GM10847 (cell line): ENCODE data around the gene PTPRD.

ENCODE experiments used
- POLR2A ChIP-seq: IDR thresholded peaks from 2 replicates; pipeline ENCODE4 v1.6.1; 2011; ENCODE audit not compliant: insufficient read length; ENCODE audit errors: extremely low read depth

Gene PTPRD

DNA sequence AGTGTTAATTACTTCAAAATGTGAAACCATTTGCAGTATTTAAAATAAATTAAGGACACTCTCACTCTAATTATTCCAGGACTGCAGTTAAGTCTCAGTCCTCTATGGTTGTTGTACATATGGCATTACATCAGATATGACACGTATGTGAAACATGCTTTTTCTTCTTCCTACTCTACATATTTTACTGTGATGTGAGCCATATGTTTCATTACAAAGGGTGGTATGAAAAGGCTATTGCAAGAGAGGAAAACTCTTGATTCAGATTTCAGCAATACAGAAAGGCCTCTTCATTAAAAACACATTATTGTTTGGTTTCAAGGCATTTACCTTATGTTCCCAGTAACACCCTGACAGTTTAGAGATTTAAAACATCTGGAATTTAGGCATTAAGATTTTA lies 1848.8 kb downstream of the PTPRD start:
- no peak for TF ChIP-seq POLR2A

DNA sequence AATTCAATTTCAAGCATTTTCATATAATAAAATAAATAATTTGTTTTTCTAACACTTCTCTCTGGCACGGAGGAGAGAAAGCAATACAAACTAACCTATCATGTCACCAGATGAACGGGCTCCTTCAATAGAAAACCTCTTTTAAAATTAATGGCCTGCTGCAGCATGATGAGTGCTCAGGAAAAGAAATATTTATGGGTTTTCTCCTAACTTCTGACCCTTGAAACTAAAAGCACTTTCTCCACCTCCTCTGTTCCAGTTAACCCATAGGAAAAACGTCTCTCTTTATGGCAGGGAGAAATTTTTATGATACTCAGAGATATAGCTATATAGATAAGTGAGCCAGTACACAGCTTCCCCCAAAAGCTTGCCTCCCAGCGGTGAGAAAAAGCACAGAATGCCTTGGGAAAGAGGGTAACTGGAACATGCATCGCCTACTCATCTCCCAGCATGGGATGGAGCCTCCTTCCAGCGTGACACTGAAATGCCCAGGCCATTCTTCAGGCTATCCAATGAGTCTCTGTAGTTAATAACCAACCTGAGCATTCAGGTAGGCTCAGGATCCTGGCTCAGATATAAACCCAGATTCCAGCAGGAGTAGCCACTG lies 1850.2 kb downstream of the PTPRD start:
- no peak for TF ChIP-seq POLR2A

DNA sequence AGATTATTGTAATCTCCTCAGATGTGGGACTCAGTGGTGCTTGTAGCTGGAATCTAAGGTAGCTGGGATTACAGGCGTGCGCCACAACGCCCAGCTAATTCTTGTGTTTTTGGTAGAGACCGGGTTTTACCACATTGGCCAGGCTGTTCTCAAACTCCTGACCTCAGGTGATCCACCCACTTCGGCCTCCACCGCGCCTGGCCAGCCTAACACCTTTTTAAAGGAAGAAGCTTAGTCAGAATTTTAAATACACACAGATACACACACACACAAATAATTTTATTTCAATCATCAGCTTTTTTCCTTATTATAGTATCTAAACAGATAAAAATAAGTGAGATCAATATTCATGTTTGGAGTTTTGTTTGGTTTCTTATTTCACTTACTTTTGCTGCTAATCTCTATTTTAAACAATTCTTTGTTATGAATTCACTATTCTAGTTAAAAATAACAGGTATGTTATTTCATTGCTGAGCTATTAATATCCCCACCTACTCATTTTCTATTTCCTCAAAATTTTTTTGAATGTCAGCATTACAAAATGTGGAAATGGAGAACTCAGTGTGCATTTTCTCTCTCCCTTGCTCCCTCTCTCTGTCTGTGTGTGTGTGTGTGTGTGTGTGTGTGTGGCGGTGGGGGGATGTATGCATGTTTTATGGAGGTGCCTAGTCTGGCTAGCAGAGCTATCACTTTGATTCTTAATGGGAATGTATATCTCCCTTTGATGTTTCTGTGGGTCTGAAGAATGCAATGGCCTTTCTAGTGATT lies 1852.6 kb downstream of the PTPRD start:
- no peak for TF ChIP-seq POLR2A

DNA sequence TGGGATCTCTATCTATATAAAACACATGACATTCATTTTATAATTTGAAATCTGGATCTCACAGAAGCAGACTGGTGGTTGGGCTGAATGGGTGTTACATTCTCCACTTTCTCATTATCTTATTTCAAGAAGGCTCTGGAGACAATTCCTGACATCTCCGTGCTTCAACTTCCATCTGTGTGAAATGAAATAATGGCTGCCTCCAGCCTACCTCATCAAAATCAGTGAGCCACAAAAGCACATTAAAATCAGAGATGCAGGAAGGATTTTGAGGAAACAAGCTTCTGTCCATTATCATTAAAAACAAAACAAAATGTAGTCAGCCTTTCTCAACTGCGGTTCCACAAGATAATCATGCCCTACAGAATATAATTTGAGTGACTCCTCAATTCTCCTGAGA lies 1854.9 kb downstream of the PTPRD start:
- no peak for TF ChIP-seq POLR2A

DNA sequence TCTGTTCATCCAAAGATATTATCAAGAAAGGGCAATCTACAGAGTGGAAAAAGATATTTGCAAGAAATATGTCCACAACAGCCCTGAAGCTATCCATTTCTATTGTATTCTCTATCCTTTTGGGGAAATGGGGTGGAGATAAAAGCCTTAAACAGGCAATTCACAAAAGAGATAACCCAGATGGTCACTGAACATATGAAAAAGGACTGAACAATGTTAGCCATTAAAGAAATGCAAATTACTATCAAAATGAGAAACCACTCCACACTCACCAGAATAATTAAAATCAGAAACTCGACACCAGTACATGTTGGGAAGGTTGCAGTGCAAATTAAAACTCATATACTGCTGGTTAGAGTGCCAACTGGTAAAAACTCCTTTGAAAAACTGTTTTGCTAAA lies 1858.1 kb downstream of the PTPRD start:
- no peak for TF ChIP-seq POLR2A

DNA sequence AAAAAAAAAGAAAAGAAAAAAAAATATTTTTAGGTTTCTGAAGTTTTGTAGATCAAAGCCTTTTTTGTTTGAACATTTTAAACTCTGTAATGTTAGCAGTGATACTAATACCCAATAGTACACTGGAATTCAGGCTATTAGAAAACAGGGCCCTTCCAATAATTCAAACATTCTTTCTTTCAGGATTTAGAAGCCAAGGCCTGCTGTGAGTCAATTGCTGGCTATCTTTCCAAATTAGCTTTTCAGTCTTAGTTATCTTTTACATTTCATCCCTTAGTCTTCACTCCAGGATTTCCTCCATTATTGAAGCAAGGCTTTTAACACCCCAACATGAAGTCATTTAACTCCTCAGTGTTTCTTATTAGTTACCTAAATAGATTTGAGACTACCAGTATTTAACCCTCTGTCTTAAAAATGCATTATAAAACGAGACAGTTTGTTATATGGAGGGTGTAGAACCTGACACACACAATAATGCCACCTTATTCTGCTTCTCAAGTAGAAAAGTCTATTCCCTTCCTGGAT lies 1861.3 kb downstream of the PTPRD start:
- TF ChIP-seq POLR2A, result no peak

DNA sequence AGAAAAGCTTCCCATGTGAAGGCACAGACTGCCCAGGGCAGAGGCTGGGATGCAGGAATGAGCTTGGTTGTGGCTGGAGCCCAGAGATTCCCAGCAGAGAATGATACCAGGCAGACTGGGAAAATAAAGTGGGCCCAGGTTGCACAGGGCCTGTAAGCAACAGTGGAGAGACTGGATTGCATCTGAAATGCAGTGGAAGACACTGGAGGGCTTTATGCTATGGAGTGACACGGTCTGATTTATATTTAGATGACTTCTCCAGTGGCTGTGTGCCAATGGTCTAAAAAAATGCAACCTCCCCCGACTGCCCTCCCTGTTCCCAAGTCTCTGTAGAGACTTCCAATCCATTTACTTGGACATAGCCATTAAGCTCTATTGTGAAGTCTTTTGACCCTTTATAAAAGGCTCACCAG lies 1862.2 kb downstream of the PTPRD start:
- TF ChIP-seq POLR2A, result no peak

DNA sequence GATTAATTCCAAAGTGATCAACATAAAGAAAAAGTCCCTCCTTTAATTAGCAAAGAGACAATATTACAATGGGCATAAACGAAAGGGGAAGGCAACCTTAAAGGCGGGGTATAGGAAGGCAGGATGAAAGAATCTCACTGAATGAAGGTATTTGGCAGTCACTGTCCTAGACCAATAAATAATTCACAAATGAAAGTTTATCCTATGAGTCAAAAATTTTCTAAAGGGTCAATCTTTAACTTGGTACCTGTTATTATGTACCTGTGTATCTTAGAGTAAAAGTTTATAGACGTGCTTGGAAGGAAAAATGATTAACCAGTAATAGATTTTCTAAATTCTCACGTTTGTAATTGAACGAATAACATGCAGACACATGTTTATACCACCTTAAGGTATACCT lies 1867.5 kb downstream of the PTPRD start:
- TF ChIP-seq POLR2A, result no peak

DNA sequence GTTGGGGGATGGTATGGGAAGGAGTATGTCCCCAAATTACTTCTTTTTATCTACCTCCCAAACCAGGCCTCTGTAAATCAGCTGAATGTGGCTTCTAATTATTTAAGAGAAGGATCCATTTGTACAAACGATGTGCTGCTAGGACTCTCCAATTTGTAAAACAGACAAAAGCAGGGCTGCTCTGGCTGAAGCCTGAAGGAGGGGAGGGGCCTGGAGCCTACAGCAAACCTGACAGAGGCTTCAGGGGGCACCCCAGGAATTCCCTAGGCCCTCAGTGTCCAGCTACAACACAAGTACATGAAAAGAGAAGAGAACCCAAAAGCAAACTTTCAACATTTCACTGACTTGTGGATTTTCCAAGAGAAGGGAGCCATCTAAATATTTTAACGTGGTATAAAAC lies 1873.9 kb downstream of the PTPRD start:
- no peak for TF ChIP-seq POLR2A

DNA sequence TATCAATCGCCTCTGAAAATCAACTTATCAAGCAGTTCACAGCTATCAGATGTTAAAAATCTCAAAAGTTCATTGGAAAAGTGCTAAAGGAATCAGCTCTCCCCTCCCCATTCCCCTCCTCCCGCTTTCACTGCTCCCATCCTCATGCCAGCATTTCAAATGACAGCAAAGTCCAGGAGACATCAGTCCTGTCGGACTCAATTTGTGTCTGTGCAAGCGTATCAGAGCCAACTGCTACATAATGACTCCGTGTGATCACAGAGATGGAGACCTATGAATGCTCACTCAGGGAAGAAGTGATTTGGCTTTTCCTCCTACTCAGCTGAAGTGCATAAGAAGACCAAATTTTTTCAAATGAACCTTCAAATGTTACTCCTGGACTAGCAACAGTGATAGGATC lies 1876.0 kb downstream of the PTPRD start:
- no peak for TF ChIP-seq POLR2A

DNA sequence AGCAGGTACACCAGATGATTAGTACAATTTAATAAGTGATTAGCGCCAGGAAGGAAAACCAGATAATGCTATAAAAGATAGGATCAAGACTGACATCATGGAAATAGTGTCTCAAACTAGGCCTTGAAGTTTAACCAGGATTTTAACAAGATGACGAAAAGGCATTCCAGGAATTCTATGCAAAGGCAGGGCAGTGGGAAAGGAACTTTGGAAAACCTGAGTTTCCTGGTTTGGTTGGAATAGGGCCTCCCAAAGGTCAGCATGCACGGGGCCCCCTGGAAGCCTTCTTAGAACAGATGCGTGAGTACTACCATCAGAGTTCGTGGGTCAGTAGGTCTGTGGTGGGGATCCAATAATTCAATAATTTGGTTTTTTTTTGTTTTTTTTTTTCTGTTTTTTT lies 1878.0 kb downstream of the PTPRD start:
- no peak for TF ChIP-seq POLR2A

DNA sequence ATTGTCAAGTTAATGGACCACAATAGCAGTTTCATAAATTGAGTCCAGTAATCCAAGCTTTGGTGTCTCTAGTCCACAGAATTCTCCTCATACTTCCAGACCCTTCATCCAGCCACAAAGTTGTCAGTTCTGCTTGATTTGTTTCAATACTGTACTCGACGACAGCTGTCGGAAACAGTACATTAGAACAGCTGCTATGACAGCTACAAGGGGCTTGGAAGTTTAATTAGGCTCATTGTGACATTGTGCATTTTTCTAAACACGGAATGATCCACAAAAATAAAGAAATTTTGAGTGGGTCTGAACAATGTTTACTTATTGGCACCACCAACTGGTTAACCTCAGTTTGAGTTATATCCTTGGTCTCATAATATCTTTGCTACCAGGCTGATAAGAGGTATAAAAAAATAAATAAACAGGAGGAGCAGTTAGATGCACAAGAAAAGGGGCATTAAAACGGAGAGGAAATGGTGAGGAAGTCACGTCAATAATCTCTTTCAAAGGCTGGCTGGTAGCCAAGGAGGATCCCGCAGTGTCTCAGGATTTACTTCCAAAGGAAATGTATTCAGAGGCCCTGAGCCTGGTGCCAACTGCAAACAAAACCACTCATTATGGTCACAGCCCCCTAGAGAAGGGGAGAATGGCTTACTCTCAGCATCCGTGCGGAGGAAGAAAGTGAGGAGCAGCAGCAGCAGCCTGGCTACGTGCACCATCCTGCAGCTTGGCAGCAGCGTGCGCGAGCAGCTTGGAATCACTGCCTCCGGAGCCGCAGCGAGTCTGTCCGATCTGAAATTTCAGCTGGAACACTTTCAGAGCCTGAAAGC lies 1879.5 kb downstream of the PTPRD start:
- no peak for TF ChIP-seq POLR2A

DNA sequence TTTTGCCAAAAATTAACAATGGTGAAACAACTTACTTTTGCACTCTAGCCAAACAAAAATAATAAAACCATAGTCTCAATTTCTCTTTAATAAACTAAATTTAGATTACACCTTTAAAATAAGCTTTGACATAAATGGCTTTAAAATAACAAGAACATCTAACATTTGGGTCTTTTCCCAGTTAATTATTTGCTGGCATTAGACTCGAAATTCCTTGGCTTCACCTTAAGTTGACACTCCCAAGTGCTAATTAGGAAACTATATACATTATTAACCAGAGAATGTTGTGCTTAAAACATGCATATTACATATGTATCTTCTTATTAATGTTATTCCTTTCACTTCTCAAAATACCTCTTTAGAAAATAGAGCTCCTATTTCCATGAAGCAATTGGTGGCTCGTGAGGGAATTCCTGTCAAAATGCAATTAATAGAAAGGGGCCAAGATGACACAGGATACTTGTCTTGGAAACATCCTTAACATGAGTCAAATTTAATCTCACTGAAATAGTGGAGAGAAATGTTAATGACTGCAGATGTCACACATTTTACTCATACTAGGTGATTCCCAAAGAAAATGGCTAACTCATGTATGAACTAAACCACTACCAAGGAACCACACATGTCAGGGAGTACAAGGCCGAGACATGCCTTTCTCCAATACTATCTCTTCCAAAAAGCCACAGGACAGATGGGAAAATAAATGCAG lies 1880.3 kb downstream of the PTPRD start:
- no peak for TF ChIP-seq POLR2A

DNA sequence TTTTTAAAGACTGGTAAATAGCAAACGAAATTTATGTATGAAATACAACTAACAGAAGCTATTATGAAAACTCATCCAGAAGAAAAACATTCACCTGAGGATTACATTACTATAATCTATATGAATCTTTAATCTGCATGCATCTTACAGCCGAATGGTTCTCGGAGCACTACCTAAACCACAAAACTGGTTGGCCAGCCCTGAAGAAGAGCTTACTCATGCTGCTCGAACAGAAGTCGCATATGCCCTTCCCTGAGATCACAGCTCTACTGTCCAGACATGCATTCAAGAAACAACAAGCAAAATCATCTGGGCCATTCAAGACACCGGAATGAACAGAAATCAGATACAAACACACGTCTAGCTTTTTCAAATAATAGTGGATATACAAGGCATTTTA lies 1882.2 kb downstream of the PTPRD start:
- no peak for TF ChIP-seq POLR2A

DNA sequence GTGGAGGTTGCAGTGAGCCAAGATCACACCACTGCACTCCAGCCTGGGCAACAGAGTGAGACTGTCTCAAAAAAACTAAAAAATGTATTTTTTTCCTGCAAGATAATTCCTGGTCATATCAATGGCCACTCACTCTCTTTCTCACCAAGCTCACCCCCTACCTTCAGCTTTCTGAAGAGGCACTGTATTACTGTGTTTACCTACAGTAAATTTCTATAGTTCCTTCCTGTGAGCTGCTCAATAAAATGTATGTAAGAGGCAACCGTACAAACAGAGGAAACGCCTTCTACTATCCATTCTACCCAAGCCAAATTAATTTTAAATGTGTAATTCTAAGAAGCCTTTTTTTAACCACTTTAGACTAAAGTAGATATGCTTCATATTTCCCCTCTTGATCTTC lies 1883.9 kb downstream of the PTPRD start:
- no peak for TF ChIP-seq POLR2A
